ENCODE data around the gene AATK. TPM values are rescaled to one million over a fixed set of nuclear protein-coding genes. Genes with fewer than 3 reads are reported as not detected.

AATK gene
- total RNA-seq, 2 donors from 2014 or later = 3.3 to 4.3 TPM

GRCh38 chr17:81160747-81161453, 5.1 kb downstream of the AATK start:
- Histone ChIP-seq H3K27me3 (ENCODE audit: control insufficient read depth, insufficient read depth, low read length, poor library complexity, severe bottlenecking) (no peaks in the 10 kb centered on the region), H3K4me3 (ENCODE audit: low read length) (no peak overlapping the region), H3K27ac (ENCODE audit: low read depth, low read length) (no peak overlapping the region), H3K9me3 (ENCODE audit: control insufficient read depth, low read length) (no peaks in the 10 kb centered on the region), H3K4me1 (ENCODE audit: control insufficient read depth, insufficient read depth, low read length) (no peaks in the 10 kb centered on the region), H3K36me3 (ENCODE audit: control insufficient read depth, insufficient read depth, low read length) (no peaks in the 10 kb centered on the region), H3K9ac (ENCODE audit: extremely low read depth, low read length, poor library complexity, severe bottlenecking) (no peak overlapping the region)
- Mint-ChIP-seq H3K27ac (no peak overlapping the region), H3K9me3 (no peaks in the 10 kb centered on the region), H3K36me3 (ENCODE audit: low read depth) (no peaks in the 10 kb centered on the region), H3K27me3 (ENCODE audit: insufficient read depth) (peaks cover 2% of the 10 kb centered on the region), H3K4me1 (no peaks in the 10 kb centered on the region), H3K4me3 (no peak overlapping the region)
- no peak for DNase-seq
- TF ChIP-seq, protein P1, sequence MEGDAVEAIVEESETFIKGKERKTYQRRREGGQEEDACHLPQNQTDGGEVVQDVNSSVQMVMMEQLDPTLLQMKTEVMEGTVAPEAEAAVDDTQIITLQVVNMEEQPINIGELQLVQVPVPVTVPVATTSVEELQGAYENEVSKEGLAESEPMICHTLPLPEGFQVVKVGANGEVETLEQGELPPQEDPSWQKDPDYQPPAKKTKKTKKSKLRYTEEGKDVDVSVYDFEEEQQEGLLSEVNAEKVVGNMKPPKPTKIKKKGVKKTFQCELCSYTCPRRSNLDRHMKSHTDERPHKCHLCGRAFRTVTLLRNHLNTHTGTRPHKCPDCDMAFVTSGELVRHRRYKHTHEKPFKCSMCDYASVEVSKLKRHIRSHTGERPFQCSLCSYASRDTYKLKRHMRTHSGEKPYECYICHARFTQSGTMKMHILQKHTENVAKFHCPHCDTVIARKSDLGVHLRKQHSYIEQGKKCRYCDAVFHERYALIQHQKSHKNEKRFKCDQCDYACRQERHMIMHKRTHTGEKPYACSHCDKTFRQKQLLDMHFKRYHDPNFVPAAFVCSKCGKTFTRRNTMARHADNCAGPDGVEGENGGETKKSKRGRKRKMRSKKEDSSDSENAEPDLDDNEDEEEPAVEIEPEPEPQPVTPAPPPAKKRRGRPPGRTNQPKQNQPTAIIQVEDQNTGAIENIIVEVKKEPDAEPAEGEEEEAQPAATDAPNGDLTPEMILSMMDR (conservative IDR thresholded peaks at IDR 0.05) = no peak
- WGBS, 2 experiments (ENCODE audit: insufficient coverage in 1 of 2, insufficient read length in 1 of 2) = 93 to 95% methylated on average over 28 to 32 of the region's 32 CpGs

DNA sequence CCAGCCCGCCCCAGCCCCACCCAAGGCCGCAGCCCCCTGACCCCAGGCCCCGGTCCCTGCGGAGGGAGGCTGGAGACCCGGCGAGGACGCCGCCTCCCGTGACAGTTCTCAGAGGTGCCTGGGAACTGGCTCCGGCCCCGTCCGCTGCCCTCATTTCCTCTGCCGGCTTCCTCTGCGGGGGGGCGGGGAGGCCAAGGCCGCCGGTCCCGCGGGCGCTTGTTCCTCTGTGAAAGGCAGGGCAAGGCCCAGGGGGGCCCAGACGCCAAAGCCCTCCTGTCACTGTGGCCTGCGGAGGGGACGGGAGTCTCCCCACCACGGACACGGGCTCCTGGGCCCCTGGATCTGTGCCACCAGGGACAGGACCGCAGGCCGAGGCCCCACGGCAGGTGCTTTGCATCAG, 5.7 kb downstream of the AATK start:
- no peak overlapping the region for H3K9ac ChIP-seq (ENCODE audit: extremely low read depth, low read length, poor library complexity, severe bottlenecking)
- 90 to 91% methylated on average over 10 to 28 of the region's 28 CpGs for WGBS, 2 experiments (ENCODE audit: insufficient coverage in 1 of 2, insufficient read length in 1 of 2)
- DNase-seq = no peak

DNA sequence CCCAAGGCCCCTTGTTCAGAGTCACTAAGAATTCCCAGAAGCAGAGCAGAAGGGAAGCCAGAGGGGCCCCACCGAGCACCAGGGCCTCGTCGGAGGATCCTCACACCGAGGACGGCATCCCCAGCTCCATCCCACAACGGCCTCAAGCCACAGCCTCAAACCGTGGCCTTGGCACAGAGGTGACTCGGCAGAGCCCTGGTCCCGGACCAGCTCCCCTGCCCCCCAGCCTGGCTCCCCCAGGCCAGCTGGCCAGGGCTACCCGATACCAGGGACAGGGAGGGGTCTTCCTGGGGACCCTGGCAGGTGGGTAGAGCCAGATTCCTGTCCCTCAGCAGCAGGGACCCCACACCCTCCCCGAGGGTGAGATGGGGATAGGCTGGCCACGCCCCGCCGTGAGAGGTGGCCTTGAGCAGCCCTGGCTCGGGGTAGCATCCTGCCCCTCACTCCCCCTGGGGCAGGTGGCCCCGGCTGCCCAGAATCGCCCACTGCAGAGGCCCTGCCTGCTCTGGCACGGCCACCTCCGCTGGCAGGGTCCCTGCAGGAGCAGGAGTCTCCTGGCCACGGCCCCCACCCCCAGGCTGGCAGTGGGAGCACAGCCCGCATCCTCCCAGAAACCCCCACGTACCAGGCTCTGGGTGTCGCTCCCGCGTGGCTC, 6.3 kb downstream of the AATK start:
- H3K9me3 Mint-ChIP-seq = no peaks in the 10 kb centered on the region
- 88 to 100% methylated on average over 10 to 25 of the region's 25 CpGs for WGBS, 2 experiments (ENCODE audit: insufficient coverage in 1 of 2, insufficient read length in 1 of 2)
- no peak overlapping the region for H3K27ac ChIP-seq (ENCODE audit: low read depth, low read length)
- H3K27me3 Mint-ChIP-seq (ENCODE audit: insufficient read depth) = peaks cover 2% of the 10 kb centered on the region
- DNase-seq = no peak
- no peak overlapping the region for H3K27ac Mint-ChIP-seq
- no peak overlapping the region for H3K4me3 ChIP-seq (ENCODE audit: low read length)
- no peaks in the 10 kb centered on the region for H3K36me3 ChIP-seq (ENCODE audit: control insufficient read depth, insufficient read depth, low read length)
- no peaks in the 10 kb centered on the region for H3K9me3 ChIP-seq (ENCODE audit: control insufficient read depth, low read length)
- no peaks in the 10 kb centered on the region for H3K4me1 ChIP-seq (ENCODE audit: control insufficient read depth, insufficient read depth, low read length)
- no peaks in the 10 kb centered on the region for H3K36me3 Mint-ChIP-seq (ENCODE audit: low read depth)
- TF ChIP-seq, protein P1 (conservative IDR thresholded peaks at IDR 0.05) = no peak
- H3K4me3 Mint-ChIP-seq = no peak overlapping the region
- no peaks in the 10 kb centered on the region for H3K27me3 ChIP-seq (ENCODE audit: control insufficient read depth, insufficient read depth, low read length, poor library complexity, severe bottlenecking)
- H3K9ac ChIP-seq (ENCODE audit: extremely low read depth, low read length, poor library complexity, severe bottlenecking) = no peak overlapping the region
- no peaks in the 10 kb centered on the region for H3K4me1 Mint-ChIP-seq

More for the DNA sequence above, 5.7 kb downstream of the AATK start:
- peaks cover 2% of the 10 kb centered on the region for H3K27me3 Mint-ChIP-seq (ENCODE audit: insufficient read depth)
- H3K4me1 Mint-ChIP-seq = no peaks in the 10 kb centered on the region
- Histone ChIP-seq H3K9me3 (ENCODE audit: control insufficient read depth, low read length) (no peaks in the 10 kb centered on the region), H3K4me3 (ENCODE audit: low read length) (no peak overlapping the region), H3K4me1 (ENCODE audit: control insufficient read depth, insufficient read depth, low read length) (no peaks in the 10 kb centered on the region), H3K27me3 (ENCODE audit: control insufficient read depth, insufficient read depth, low read length, poor library complexity, severe bottlenecking) (no peaks in the 10 kb centered on the region), H3K36me3 (ENCODE audit: control insufficient read depth, insufficient read depth, low read length) (no peaks in the 10 kb centered on the region), H3K27ac (ENCODE audit: low read depth, low read length) (no peak overlapping the region)
- H3K36me3 Mint-ChIP-seq (ENCODE audit: low read depth) = no peaks in the 10 kb centered on the region
- no peak overlapping the region for H3K27ac Mint-ChIP-seq
- no peak overlapping the region for H3K4me3 Mint-ChIP-seq
- TF ChIP-seq, protein P1 (conservative IDR thresholded peaks at IDR 0.05) = no peak
- no peaks in the 10 kb centered on the region for H3K9me3 Mint-ChIP-seq
